Neuron (in vitro differentiated cells): ENCODE data around the gene ERBIN.
"Not testable (repeated sequence)": the region's sequence is repeated elsewhere in the genome, so short reads cannot be mapped to it uniquely, and the experiment has no call there.

Experiments used
- H2AFZ ChIP-seq: one replicate; pipeline ENCODE4 v1.6.1; 2013; ENCODE audit warnings: low read depth, mild to moderate bottlenecking, inconsistent platforms, low read length, moderate library complexity
- H3K27me3 ChIP-seq: one replicate; pipeline ENCODE4 v1.6.1; 2013; ENCODE audit warnings: low read length; ENCODE audit not compliant: insufficient read depth
- H3K36me3 ChIP-seq: one replicate; pipeline ENCODE4 v1.6.1; 2013; ENCODE audit warnings: low read length; ENCODE audit not compliant: insufficient read depth
- H3K4me1 ChIP-seq: one replicate; pipeline ENCODE4 v1.6.1; 2013; ENCODE audit warnings: low read length; ENCODE audit not compliant: insufficient read depth
- H3K4me3 ChIP-seq: 2 replicates; pipeline ENCODE4 v1.5.1; 2013; ENCODE audit warnings: mild to moderate bottlenecking, low read length, moderate library complexity
- H3K9me3 ChIP-seq: one replicate; pipeline ENCODE4 v1.6.1; 2013; ENCODE audit warnings: low read length

The ERBIN gene

GRCh38 chr5:65951330-65951729 is 25.0 kb downstream of the ERBIN start:
- H3K27me3 ChIP-seq = no peaks in the 10 kb centered on the region
- H3K4me3 ChIP-seq = no peak overlapping the region
- H3K9me3 ChIP-seq = peaks cover 2% of the 10 kb centered on the region
- no peaks in the 10 kb centered on the region for H3K4me1 ChIP-seq
- no peaks in the 10 kb centered on the region for H3K36me3 ChIP-seq
- H2AFZ ChIP-seq = no peak overlapping the region

GRCh38 chr5:65952259-65952658 is 25.9 kb downstream of the ERBIN start:
- H3K27me3 ChIP-seq = no peaks in the 10 kb centered on the region
- H3K36me3 ChIP-seq = no peaks in the 10 kb centered on the region
- no peak overlapping the region for H3K4me3 ChIP-seq
- peaks cover 2% of the 10 kb centered on the region for H3K9me3 ChIP-seq
- H3K4me1 ChIP-seq = no peaks in the 10 kb centered on the region
- no peak overlapping the region for H2AFZ ChIP-seq

DNA sequence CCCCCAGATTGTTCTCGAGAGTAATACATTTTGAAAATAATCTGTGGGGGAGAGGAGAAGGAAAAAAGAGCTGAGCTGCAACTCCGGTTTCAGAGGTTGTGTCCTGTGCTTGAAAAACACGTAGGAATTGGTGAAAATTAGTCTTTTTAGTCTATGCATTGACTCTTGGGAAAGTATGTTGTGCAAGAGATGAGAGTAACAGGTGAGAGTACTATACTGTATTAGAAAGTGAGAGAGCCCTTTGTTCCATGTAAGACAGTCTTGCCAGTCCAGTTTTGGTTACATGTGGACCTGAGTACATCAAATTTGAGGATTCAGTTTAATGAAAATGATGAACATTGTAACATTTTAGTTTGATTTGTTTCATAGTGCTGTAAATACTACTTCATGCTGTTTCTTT is 27.8 kb downstream of the ERBIN start:
- Histone ChIP-seq H3K9me3 (peaks cover 5% of the 10 kb centered on the region), H3K4me1 (no peaks in the 10 kb centered on the region), H3K36me3 (peaks cover 2% of the 10 kb centered on the region), H3K27me3 (no peaks in the 10 kb centered on the region), H3K4me3 (no peak overlapping the region), H2AFZ (no peak overlapping the region)

- Histone ChIP-seq H3K4me3 (no peak overlapping the region), H3K27me3 (no peaks in the 10 kb centered on the region), H3K36me3 (peaks cover 6% of the 10 kb centered on the region), H3K4me1 (no peaks in the 10 kb centered on the region), H2AFZ (no peak overlapping the region), H3K9me3 (peaks cover 5% of the 10 kb centered on the region)
Measured at GRCh38 chr5:65955746-65956145, 29.4 kb downstream of the ERBIN start.

GRCh38 chr5:65957703-65958102 is 31.3 kb downstream of the ERBIN start:
- not testable (repeated sequence) for H3K9me3 ChIP-seq, H3K27me3 ChIP-seq, H3K4me3 ChIP-seq, H2AFZ ChIP-seq, H3K4me1 ChIP-seq, H3K36me3 ChIP-seq

- no peak overlapping the region for H3K4me3 ChIP-seq
- H3K4me1 ChIP-seq = no peaks in the 10 kb centered on the region
- no peak overlapping the region for H2AFZ ChIP-seq
- no peaks in the 10 kb centered on the region for H3K27me3 ChIP-seq
- peaks cover 7% of the 10 kb centered on the region for H3K9me3 ChIP-seq
- peaks cover 9% of the 10 kb centered on the region for H3K36me3 ChIP-seq
Measured at GRCh38 chr5:65961633-65962032, 35.3 kb downstream of the ERBIN start.

DNA sequence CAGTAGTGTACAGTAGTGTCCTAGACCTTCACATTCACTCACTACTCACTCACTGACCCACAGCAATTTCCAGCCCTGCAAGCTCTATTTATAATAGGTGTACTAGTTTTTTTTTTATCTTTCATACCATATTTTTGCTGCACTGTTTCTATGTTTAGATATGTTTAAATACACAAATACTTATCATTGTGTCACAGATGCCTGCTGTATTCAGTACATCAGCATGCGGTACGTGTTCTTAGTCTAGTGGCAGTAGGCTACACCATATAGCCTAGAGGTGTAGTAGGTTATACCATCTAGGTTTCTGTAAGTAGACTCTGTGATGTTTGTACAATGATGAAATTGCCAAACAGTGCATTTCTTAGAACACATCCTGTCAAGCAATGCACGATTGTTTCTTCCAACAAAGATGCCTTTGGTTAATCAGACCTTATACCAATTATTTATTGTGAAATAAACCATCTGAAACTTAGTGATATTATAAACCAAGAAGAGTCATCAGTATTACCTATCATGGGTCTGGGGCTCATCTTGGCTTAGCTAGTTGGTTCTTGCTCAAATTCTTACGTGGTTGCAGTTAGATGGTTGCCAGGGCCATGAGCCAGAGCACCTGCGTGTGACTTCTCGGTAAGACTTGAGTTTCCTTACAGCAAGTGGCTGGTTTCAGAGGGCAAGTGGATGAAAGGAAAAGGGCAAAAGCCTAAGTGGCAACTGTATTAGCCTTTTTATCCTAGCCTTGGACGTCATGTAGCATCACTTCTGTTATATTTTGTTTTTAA is 41.1 kb downstream of the ERBIN start:
- H3K4me1 ChIP-seq = no peaks in the 10 kb centered on the region
- H3K9me3 ChIP-seq = peaks cover 4% of the 10 kb centered on the region
- no peaks in the 10 kb centered on the region for H3K27me3 ChIP-seq
- no peak overlapping the region for H3K4me3 ChIP-seq
- peaks cover 9% of the 10 kb centered on the region for H3K36me3 ChIP-seq
- H2AFZ ChIP-seq = no peak overlapping the region

- H3K36me3 ChIP-seq = peaks cover 9% of the 10 kb centered on the region
- no peak overlapping the region for H3K4me3 ChIP-seq
- no peaks in the 10 kb centered on the region for H3K27me3 ChIP-seq
- no peaks in the 10 kb centered on the region for H3K4me1 ChIP-seq
- no peak overlapping the region for H2AFZ ChIP-seq
- peaks cover 4% of the 10 kb centered on the region for H3K9me3 ChIP-seq
Measured at GRCh38 chr5:65969539-65970393, 43.4 kb downstream of the ERBIN start.

DNA sequence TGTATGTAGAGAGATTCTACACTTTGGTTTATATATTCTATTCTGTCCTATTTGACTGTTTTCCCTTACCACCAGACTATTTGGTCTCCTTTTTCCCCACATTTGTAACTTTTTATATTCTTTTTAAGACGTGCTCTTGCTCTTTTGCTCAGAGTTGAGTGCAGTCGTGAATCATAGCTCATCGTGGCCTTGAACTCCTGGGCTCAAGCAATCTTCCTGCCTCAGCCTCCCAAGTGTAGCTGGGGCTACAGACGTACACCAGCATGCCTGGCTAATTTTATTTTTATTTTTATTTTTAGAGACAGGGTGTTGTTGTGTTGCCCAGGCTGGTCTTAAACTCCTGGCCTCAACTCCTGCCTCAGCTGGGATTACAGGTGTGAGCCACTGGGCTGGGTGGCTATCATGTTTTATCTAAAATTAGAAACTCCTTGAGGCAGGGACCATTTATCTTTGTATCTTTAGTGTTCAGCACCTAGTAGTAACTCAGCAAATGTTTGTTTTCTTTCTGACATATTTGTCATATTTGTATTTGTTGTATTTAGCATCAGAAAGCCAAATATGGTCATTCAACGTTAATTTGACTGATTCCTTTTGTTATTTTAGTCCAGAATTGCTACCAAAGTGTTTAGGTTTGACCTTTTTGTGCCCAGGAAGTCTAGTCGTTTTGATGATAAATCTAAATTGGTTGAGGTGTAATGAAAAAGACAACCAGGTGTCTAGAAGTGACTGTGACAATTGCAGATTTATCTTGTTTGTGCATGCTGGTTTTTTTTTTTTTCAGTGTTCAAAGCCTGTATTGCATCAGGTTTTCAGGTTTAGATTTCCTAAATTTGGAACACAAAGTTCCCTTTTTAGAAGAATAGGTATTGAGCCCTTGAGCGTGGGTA is 44.3 kb downstream of the ERBIN start:
- Histone ChIP-seq H3K4me1 (no peaks in the 10 kb centered on the region), H2AFZ (no peak overlapping the region), H3K4me3 (no peak overlapping the region), H3K36me3 (peaks cover 9% of the 10 kb centered on the region), H3K27me3 (no peaks in the 10 kb centered on the region), H3K9me3 (peaks cover 2% of the 10 kb centered on the region)

- no peaks in the 10 kb centered on the region for H3K27me3 ChIP-seq
- H3K4me3 ChIP-seq = no peak overlapping the region
- peaks cover 5% of the 10 kb centered on the region for H3K9me3 ChIP-seq
- H2AFZ ChIP-seq = no peak overlapping the region
- no peaks in the 10 kb centered on the region for H3K4me1 ChIP-seq
- peaks cover 13% of the 10 kb centered on the region for H3K36me3 ChIP-seq
Measured at GRCh38 chr5:65971643-65972042, 45.3 kb downstream of the ERBIN start.

DNA sequence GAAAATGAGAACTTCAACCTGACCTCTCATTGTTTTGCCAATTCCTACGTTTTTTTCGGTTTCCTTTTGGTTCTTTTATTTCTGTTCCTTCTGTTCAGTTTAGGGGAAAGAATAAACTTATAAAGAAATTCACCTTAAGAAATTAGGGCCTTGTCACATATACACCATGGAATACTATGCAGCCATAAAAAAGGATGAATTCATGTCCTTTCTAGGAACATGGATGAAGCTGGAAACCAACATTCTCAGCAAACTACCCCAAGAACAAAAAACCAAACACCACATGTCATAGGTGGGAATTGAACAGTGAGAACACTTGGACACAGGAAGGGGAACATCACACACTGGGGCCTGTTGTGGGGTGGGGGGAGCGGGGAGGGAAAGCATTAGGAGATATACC is 46.5 kb downstream of the ERBIN start:
- H3K4me1 ChIP-seq, H3K36me3 ChIP-seq, H2AFZ ChIP-seq, H3K27me3 ChIP-seq, H3K4me3 ChIP-seq, H3K9me3 ChIP-seq: not testable (repeated sequence)

- H2AFZ ChIP-seq = no peak overlapping the region
- peaks cover 9% of the 10 kb centered on the region for H3K36me3 ChIP-seq
- no peak overlapping the region for H3K4me3 ChIP-seq
- no peaks in the 10 kb centered on the region for H3K27me3 ChIP-seq
- H3K4me1 ChIP-seq = no peaks in the 10 kb centered on the region
- peaks cover 10% of the 10 kb centered on the region for H3K9me3 ChIP-seq
Measured at GRCh38 chr5:65978251-65978650, 51.9 kb downstream of the ERBIN start.

GRCh38 chr5:65981548-65981947 is 55.2 kb downstream of the ERBIN start:
- Histone ChIP-seq H3K9me3 (peaks cover 6% of the 10 kb centered on the region), H3K4me1 (peaks cover 4% of the 10 kb centered on the region), H2AFZ (no peak overlapping the region), H3K36me3 (peaks cover 2% of the 10 kb centered on the region), H3K4me3 (no peak overlapping the region), H3K27me3 (no peaks in the 10 kb centered on the region)
